ENCODE measurements around the gene CHRFAM7A. TPM values are rescaled to one million over a fixed set of nuclear protein-coding genes. Genes with fewer than 3 reads are reported as not detected.

CHRFAM7A gene
- polyA plus RNA-seq = not detected in 2 replicates

DNA sequence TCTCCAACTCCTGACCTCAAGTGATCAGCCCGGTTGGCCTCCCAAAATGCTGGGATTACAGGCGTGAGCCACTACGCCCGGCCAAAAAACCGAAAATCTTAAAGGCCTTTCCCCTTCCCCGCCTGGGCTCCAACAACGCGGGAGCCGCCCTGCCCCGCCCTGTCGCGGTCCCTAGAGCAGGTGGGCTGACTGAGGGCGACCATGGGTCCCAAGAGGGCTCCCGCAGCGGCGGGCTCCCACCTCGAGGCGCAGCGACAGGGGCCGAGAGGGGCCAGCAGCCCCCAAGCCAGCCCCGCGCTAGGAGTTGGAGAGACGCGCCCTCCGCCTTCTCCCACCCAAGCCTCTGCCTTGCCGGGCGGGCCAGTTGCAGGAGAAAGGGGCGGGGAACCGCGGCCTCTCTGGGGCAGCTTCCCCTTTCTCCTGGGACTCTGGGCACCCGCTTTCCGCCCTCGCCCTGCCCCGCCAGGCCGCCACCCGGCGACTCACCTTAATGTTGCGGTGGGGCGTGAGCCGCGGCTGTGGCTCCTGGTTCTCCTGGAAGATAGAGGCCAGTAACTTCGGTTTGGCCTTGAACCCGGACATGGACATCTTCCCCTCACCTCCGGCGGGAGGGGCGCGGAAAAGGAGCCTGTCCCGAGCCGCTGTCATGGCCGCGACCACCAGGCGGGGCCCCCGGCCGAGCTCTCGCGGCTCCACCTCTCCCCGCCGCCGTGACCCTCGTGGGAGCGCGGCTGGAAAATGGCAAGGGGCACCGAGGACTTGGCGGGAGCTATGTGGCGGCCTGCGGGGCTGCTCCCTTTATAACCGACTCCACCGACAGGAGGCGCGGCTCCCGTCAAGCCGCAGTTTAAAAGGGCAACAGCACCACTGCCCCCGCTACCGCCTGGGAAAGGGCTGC lies at the start of gene CHRFAM7A:
CHRFAM7A (minus strand) TSS at position 775 of the 898 bp plus-strand sequence. CDS start 10,189 bp downstream, outside the sequence.

DNA sequence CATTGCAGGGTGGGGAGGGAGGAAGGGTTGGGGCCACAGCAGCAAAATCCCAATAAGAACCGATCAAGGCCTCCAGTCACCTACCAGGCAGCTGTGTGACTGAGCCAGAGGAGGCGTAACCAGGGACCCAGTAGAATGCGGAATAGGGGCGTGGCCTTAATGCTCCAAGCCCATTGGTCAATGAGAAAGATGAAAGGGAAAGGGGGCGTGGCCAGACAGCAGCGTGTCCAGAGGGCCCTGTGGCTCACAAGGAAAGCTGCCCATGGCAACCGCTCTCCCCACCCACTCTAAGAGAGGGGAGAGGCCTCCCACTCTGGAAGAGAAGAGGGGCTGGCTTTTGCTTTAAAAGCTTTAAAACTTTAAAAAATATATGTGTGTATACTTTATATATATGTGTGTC lies 20.8 kb upstream of the CHRFAM7A start, which contains the start of gene GOLGA8R:
GOLGA8R (minus strand) TSS at position 101 of the 400 bp plus-strand sequence; CDS start at position 3, 98 bp downstream.

Other genes starting within 250 kb of the CHRFAM7A start
- gene GOLGA8R, start 20.7 kb upstream of the CHRFAM7A start, polyA plus RNA-seq = not detected in 2 replicates
- not detected in 2 replicates for gene GOLGA8Q, start 158.5 kb upstream of the CHRFAM7A start, polyA plus RNA-seq
- gene GOLGA8H, start 210.5 kb upstream of the CHRFAM7A start, polyA plus RNA-seq = not detected in 2 replicates